ENCODE data around the gene COLEC12.

- TF ChIP-seq POLR2A (IDR thresholded peaks at IDR 0.05; ENCODE audit: low read length) (no peak), GATA1 (IDR thresholded peaks at IDR 0.05; ENCODE audit: low read depth, low read length) (no peak)
Measured at GRCh38 chr18:425106-425745, 75.3 kb downstream of the COLEC12 start.
